Measurements from ENCODE around the gene HMX1.

GRCh38 chr4:8856835-8857621, 14.6 kb downstream of the HMX1 start:
- no peak for TF ChIP-seq CTCF (conservative IDR thresholded peaks at IDR 0.05; ENCODE audit: low read depth in 2 of 2)
- no peak for TF ChIP-seq JUNB (IDR thresholded peaks at IDR 0.05; ENCODE audit: unreplicated experiment)
- TF ChIP-seq POLR2AphosphoS5 (IDR thresholded peaks at IDR 0.05; ENCODE audit: low read depth): no peak
- TF ChIP-seq EZH2phosphoT487 (IDR thresholded peaks at IDR 0.05; ENCODE audit: unreplicated experiment): peak; percentile 47
- no peak for TF ChIP-seq REST (IDR thresholded peaks at IDR 0.05; ENCODE audit: unreplicated experiment)
- TF ChIP-seq ZNF114 (CRISPR knock-in tag; IDR thresholded peaks at IDR 0.05): no peak
- TF ChIP-seq EZH2 (IDR thresholded peaks at IDR 0.05; ENCODE audit: low read depth, unreplicated experiment): peak; percentile 91
- TF ChIP-seq ETS1 (IDR thresholded peaks at IDR 0.05): no peak
- no peak for TF ChIP-seq STAT1 (IDR thresholded peaks at IDR 0.05; ENCODE audit: unreplicated experiment)
